ENCODE results near the gene SPEF1. TPM values are rescaled to one million over a fixed set of nuclear protein-coding genes. Genes with fewer than 3 reads are reported as not detected.
A peak's percentile ranks its signal among the peaks of the same experiment; 100 is the strongest.

The SPEF1 gene
- total RNA-seq, 3 donors from 2014 or later, result 0.33 to 0.88 TPM; not detected in 1

DNA sequence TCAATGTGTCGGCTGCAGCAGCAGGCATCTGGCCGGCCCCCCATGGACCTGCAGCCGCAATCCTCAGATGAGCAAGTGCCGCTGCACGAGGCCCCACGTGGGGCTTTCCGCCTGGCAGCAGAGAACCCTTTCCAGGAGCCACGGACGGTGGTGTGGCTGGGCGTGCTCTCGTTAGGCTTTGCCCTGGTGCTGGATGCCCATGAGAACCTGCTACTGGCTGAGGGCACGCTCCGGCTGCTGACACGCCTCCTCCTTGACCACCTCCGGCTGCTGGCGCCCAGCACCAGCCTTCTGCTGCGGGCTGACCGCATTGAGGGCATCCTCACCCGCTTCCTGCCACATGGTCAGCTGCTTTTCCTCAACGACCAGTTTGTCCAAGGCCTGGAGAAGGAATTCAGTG is 42.6 kb upstream of the SPEF1 start:
- DNase-seq (ENCODE audit: low spot score in 2 of 2), result no peak
- H3K4me1 ChIP-seq, result peaks cover 0 to 4% of the 10 kb centered on the region in 2 donors
- TF ChIP-seq POLR2A (IDR thresholded peaks at IDR 0.05) (no peak), POLR2AphosphoS5 (IDR thresholded peaks at IDR 0.05) (no peak)
- TF ChIP-seq, protein P1, sequence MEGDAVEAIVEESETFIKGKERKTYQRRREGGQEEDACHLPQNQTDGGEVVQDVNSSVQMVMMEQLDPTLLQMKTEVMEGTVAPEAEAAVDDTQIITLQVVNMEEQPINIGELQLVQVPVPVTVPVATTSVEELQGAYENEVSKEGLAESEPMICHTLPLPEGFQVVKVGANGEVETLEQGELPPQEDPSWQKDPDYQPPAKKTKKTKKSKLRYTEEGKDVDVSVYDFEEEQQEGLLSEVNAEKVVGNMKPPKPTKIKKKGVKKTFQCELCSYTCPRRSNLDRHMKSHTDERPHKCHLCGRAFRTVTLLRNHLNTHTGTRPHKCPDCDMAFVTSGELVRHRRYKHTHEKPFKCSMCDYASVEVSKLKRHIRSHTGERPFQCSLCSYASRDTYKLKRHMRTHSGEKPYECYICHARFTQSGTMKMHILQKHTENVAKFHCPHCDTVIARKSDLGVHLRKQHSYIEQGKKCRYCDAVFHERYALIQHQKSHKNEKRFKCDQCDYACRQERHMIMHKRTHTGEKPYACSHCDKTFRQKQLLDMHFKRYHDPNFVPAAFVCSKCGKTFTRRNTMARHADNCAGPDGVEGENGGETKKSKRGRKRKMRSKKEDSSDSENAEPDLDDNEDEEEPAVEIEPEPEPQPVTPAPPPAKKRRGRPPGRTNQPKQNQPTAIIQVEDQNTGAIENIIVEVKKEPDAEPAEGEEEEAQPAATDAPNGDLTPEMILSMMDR (IDR thresholded peaks at IDR 0.05), result no peak
- H3K27me3 ChIP-seq, result no peaks in the 10 kb centered on the region
- intact Hi-C loops (cut with DNase I; ENCODE audit: low total_unique reads), result no loop called here
- H3K9me3 ChIP-seq, result no peaks in the 10 kb centered on the region
- no peak overlapping the region for H3K4me3 ChIP-seq
- H3K27ac ChIP-seq, result no peak overlapping the region
- H3K36me3 ChIP-seq, result peaks cover 7% of the 10 kb centered on the region

DNA sequence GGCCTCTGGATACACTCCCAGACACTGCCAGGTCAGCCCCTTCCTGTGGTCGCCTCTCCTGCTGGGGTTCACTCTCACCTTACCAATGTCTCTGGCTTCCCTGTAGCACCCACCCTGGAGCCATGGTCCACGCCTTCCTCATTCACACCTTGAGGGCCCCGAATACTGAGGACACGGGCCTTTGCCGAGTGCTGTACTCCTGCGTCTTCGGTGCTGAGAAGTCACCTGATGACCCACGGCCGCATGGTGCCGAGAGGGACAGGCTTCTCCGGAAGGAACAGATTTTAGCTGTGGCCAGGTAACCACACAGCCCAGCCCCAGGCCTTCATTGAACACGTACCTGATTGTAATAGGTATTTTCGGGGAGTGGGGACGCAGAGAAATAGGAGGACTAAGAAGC is 40.7 kb upstream of the SPEF1 start:
- H3K27ac ChIP-seq, result peak overlapping the region in 1 of 2 donors; percentile 98
- intact Hi-C loops (cut with DNase I; ENCODE audit: low total_unique reads), result loop anchor here (2.0 kb wide), 1 partner anchor 37 kb away; no protein-coding TSS in a partner anchor
- no peaks in the 10 kb centered on the region for H3K9me3 ChIP-seq
- TF ChIP-seq, protein P1 (IDR thresholded peaks at IDR 0.05), result no peak
- TF ChIP-seq POLR2A (IDR thresholded peaks at IDR 0.05), result no peak
- no peak for TF ChIP-seq POLR2AphosphoS5 (IDR thresholded peaks at IDR 0.05)
- peaks cover 7% of the 10 kb centered on the region for H3K36me3 ChIP-seq
- H3K27me3 ChIP-seq, result no peaks in the 10 kb centered on the region
- peaks cover 0 to 4% of the 10 kb centered on the region in 2 donors for H3K4me1 ChIP-seq
- no peak overlapping the region for H3K4me3 ChIP-seq
- DNase-seq (ENCODE audit: low spot score in 2 of 2), result no peak

DNA sequence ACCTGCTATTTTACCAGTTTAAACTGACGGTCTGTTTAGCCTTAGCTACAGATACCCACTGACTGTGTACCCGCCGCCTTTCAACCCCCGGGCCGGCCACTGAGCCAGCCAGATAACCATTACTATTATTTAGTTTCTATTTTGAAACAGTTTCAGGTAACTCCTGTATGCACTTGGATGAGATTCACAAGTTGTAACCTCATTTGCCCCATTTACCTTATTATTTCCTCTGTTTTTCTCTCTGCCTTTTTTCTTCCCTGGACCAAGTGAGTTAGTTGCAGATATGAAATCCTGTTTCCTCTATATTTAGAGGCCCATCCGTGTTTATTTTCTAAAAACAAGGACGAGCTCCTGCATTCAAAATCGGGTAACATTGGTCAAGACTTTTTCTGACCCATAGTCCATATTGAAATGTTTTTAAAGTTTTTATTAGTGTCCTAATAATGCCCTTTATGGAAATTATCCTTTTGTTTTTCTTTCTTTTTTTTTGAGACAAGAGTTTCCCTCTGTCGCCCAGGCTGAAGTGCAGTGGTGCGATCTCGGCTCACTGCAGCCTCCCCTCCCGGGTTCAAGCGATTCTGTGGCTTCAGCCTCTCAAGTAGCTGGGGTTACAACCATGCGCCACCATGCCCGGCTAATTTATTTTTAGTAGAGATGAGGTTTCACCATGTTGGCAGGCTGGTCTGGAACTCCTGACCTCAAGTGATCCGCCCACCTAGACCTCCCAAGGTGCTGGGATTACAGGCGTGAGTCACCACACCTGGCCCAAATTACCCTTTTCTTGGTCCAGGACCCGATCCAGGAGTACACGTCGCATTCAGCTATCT is 39.9 kb upstream of the SPEF1 start:
- Histone ChIP-seq H3K36me3 (peaks cover 7% of the 10 kb centered on the region), H3K4me1 (peaks cover 0 to 4% of the 10 kb centered on the region in 2 donors), H3K27me3 (no peaks in the 10 kb centered on the region), H3K9me3 (no peaks in the 10 kb centered on the region), H3K27ac (peak overlapping the region; percentile 96 to 98), H3K4me3 (peak overlapping the region; percentile 74 to 84 (median 77))
- intact Hi-C loops (cut with DNase I; ENCODE audit: low total_unique reads), result loop anchor here (2.0 kb wide), 1 partner anchor 36 kb away; no protein-coding TSS in a partner anchor
- no peak for DNase-seq (ENCODE audit: low spot score in 2 of 2)
- TF ChIP-seq POLR2A (IDR thresholded peaks at IDR 0.05) (no peak), POLR2AphosphoS5 (IDR thresholded peaks at IDR 0.05) (no peak)
- TF ChIP-seq, protein P1 (IDR thresholded peaks at IDR 0.05), result no peak

DNA sequence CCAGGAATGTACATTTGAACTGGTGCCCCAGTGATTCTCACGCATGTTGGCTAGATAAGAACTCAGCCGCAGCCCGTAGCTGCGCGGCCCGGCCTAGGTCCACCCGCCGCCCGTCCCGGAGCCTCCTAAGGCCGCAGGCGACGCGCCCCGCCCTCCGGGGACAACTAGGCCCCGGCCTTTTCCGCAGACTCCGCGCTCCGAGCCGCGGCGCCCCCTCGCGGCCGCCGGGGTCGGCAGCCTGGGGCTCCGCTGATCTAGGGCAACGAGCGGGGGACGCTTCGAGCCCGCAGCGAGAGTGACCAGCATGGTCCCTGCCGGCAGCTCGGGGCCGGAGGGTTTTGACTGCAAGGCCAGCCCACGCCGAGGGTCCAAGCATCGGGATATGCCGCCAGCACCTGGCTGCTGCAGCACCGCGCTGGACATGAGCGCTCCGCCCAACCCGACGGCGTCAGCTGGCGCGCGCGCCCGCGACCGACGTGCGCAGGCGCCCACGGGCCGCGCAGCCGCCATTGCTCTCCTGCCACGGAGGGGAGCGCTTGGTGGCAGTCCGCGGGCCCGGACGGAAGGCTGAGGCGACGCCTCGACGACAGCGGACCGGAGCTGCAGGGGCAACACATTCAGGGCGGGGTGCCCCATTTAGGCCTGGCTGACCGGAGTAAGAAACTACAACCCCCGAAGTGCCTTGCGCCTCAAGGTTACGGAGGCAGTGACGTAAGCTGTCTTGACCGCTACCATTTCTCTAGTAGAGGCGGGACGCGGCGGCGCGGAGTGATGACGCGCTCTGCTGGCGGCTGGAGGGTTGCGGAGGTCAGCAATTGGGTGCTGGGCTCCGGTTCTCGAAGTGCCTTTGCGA is 39.0 kb upstream of the SPEF1 start, which contains the start of gene AP5S1:
Gene AP5S1 (plus strand): TSS at position 500 of the 853 bp plus-strand sequence. CDS start 1,571 bp downstream, outside the sequence.
- no peaks in the 10 kb centered on the region for H3K27me3 ChIP-seq
- peak within 1 kb of the TSS; percentile 96 to 98 for H3K27ac ChIP-seq
- peak within 1 kb of the TSS; percentile 74 to 84 (median 77) for H3K4me3 ChIP-seq
- H3K4me1 ChIP-seq, result peaks cover 0 to 4% of the 10 kb centered on the region in 2 donors
- TF ChIP-seq POLR2AphosphoS5 (IDR thresholded peaks at IDR 0.05) (peak; percentile 89 to 92 (median 91)), POLR2A (IDR thresholded peaks at IDR 0.05) (peak; percentile 62)
- TF ChIP-seq, protein P1 (IDR thresholded peaks at IDR 0.05), result peak; percentile 94 to 100 (median 99)
- peak; percentile 96 for DNase-seq (ENCODE audit: low spot score in 2 of 2)
- H3K36me3 ChIP-seq, result peaks cover 7% of the 10 kb centered on the region
- intact Hi-C loops (cut with DNase I; ENCODE audit: low total_unique reads), result loop anchor here (2.0 kb wide), 1 partner anchor 35 kb away; no protein-coding TSS in a partner anchor
- no peaks in the 10 kb centered on the region for H3K9me3 ChIP-seq

Measured in breast epithelium (tissue), 4 donors.